Stimulated activated effector memory CD8-positive, alpha-beta T cell treated with anti-CD3 and anti-CD28 coated beads, Interleukin-12 subunit alpha, Interleukin-12 subunit beta, amount 100 ng/mL, for 72 hours (primary cell): ENCODE measurements around the gene PLA2G5.
A peak's percentile ranks its signal among the peaks of the same experiment; 100 is the strongest.
"Not testable (repeated sequence)": the region's sequence is repeated elsewhere in the genome, so short reads cannot be mapped to it uniquely, and the experiment has no call there.

Experiments
- ATAC-seq: fragments of 150-1000 bp; cut with Tn5 transposase; 2 replicates; pipeline ENCODE4 v1.10.0; 2021
- DNase-seq, 2 donors: peaks; one replicate each; pipeline ENCODE4 v3.0.0; 2021 to 2022; ENCODE audit warnings: low spot score in 2 of 2
- H3K27ac Mint-ChIP-seq: one replicate; pipeline ENCODE4 v1.8.0; 2022; ENCODE audit warnings: mild to moderate bottlenecking, mixed read lengths
- H3K36me3 Mint-ChIP-seq: one replicate; pipeline ENCODE4 v1.8.0; 2022; ENCODE audit warnings: mild to moderate bottlenecking, mixed read lengths
- H3K4me1 Mint-ChIP-seq: one replicate; pipeline ENCODE4 v1.8.0; 2022; ENCODE audit warnings: mixed read lengths
- H3K4me3 Mint-ChIP-seq: one replicate; pipeline ENCODE4 v1.8.0; 2022; ENCODE audit warnings: mild to moderate bottlenecking, mixed read lengths
- H3K9me3 Mint-ChIP-seq: one replicate; pipeline ENCODE4 v1.8.0; 2022; ENCODE audit warnings: mixed read lengths

The PLA2G5 gene

DNA sequence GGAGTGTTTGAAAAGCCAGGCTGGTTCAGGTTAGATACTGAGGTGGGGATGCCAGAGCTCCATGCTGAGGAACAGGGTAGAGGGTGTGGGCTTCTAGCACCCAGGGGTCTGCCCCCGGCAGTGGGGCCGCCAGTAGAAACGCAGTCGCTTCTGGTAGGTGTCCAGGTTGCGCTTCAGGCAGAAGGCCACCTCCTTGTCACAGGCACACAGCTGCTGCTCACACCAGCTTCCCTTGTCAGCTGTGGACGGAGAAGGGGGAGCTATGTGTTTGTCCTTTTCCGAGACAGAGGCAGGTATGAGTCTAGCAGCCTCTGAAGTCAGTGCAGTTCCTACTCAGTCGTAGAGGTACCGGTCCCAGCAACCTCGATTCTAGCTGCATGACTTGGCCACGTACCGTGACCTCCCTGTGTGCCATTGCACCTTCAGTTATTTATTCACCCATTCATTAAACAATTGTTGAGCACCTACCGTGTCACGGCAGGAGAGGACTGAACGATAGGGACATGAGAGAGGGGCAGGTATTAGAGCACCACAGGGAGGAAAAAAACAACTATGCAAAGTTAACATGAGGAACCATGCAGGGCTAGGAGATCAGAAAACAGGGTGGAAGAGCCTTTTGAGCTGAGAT lies 44.1 kb downstream of the PLA2G5 start:
- Mint-ChIP-seq H3K4me3 (no peak overlapping the region), H3K9me3 (no peaks in the 10 kb centered on the region), H3K27ac (no peak overlapping the region), H3K4me1 (no peaks in the 10 kb centered on the region), H3K36me3 (no peaks in the 10 kb centered on the region)
- DNase-seq = no peak
- ATAC-seq = peak; percentile 11

DNA sequence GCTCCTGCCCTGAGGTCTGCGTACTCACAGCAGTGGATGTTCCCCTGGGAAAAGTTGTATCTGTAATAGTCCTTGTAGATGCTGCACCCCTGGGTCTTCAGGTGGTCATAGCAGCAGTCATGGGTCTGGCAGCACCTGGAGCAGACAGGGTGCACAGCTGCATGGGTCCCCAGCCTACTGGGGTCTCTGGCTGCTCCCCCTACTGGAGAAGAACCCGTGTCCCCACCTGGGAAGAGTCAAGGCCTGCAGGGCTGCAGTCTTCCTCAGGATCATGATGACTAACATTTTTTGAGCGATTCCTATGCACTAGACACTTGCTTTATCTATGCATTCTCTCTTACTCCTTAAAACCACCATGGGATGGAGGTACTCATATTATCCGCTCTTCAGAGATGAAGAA lies 45.5 kb downstream of the PLA2G5 start:
- ATAC-seq (no peak), DNase-seq (no peak)
- H3K4me1 Mint-ChIP-seq = peaks cover 5% of the 10 kb centered on the region
- H3K27ac Mint-ChIP-seq = no peak overlapping the region
- no peak overlapping the region for H3K4me3 Mint-ChIP-seq
- no peaks in the 10 kb centered on the region for H3K9me3 Mint-ChIP-seq
- H3K36me3 Mint-ChIP-seq = no peaks in the 10 kb centered on the region

DNA sequence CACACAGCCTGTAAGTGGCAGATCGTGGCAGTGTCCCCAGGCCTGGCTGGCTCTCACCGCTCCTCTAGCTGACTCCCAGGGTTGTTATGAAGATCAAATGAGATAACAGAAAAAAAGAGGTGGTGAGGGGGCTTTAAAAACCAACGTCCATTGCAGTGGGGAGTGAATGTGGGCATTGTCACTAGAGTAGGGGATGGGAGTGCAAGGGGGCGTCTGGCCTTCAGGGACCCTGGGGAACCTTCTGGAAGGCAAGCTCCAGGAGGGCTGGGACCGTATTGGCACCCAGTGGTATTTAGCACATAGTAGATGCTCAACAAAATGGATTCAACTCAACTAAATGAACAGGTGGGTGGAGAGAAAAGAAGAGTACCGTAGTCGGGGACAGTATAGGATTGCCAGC lies 45.9 kb downstream of the PLA2G5 start:
- no peaks in the 10 kb centered on the region for H3K9me3 Mint-ChIP-seq
- no peaks in the 10 kb centered on the region for H3K36me3 Mint-ChIP-seq
- no peak overlapping the region for H3K4me3 Mint-ChIP-seq
- no peak overlapping the region for H3K27ac Mint-ChIP-seq
- H3K4me1 Mint-ChIP-seq = peaks cover 5% of the 10 kb centered on the region
- DNase-seq (no peak), ATAC-seq (no peak)

DNA sequence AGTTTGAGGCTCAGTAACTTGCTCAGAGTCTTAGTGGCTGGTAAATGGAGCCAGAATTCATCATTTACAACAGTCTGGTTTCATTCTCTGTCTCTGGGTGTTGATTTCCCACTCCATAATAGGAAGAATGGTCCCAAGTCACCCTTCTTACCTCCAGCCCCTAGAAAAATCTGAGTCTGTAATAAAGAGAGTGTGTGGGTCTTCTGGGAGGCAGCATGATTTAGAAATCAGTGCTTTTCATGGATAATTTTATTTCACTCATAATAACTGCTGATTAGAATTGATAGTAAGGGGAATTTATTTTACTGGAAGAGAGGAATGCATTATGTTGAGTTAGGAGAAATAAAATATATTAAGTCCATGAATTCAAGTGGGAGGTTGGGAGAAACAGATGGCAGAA lies 47.2 kb downstream of the PLA2G5 start:
- Mint-ChIP-seq H3K9me3 (no peaks in the 10 kb centered on the region), H3K4me1 (peaks cover 5% of the 10 kb centered on the region), H3K36me3 (no peaks in the 10 kb centered on the region), H3K27ac (no peak overlapping the region), H3K4me3 (no peak overlapping the region)
- DNase-seq = no peak
- ATAC-seq = no peak

DNA sequence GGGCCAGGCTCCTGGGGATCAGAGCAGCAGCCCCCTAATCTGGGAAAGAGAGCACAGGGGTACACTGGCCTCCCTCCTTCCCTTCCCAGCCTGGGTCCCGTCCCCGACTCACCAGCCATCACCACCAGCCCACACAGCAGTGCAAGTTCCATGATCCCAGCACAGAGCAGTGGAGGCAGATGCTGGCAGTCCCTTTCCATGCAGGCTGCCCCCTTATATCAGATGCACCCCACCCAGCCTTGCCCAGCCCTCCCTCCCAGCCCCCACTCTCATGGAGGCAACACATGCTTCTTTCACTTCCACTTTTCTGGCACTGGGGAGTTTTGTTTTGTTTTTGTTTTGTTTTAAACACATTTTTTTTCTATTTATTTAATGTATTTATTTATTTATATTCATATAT lies 49.4 kb downstream of the PLA2G5 start, which contains the start of gene PLA2G2D:
TSS of gene PLA2G2D (minus strand) at position 190 of the 400 bp plus-strand sequence. CDS start at position 152, 38 bp downstream.
- H3K4me3 Mint-ChIP-seq = no peak within 1 kb of the TSS

DNA sequence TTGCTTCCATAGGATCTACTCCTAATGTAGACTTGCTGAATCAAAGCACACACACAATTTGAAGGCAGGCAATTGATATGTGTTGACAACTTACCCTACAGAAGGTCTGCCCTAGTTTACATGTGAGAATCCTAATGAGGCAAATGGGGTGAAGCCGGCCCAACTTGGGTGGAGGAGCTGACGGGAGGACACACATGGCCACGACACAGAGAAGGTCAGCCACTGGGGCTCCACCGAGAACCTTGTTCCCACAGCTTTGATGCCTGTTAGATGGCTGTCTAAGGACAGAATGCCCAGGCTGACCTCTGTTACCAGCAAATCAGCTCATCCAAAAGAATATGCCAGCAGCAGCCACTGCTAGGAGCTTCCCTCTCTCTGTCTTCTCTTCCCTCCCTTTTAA lies 50.8 kb downstream of the PLA2G5 start:
- H3K27ac Mint-ChIP-seq = no peak overlapping the region
- peaks cover 15% of the 10 kb centered on the region for H3K4me1 Mint-ChIP-seq

More for the DNA sequence above, 49.4 kb downstream of the PLA2G5 start, which contains the start of gene PLA2G2D:
- H3K27ac Mint-ChIP-seq = no peak within 1 kb of the TSS
- H3K9me3 Mint-ChIP-seq = no peaks in the 10 kb centered on the region
- peaks cover 7% of the 10 kb centered on the region for H3K4me1 Mint-ChIP-seq
- H3K36me3 Mint-ChIP-seq = no peaks in the 10 kb centered on the region
- ATAC-seq (no peak), DNase-seq (no peak)

DNA sequence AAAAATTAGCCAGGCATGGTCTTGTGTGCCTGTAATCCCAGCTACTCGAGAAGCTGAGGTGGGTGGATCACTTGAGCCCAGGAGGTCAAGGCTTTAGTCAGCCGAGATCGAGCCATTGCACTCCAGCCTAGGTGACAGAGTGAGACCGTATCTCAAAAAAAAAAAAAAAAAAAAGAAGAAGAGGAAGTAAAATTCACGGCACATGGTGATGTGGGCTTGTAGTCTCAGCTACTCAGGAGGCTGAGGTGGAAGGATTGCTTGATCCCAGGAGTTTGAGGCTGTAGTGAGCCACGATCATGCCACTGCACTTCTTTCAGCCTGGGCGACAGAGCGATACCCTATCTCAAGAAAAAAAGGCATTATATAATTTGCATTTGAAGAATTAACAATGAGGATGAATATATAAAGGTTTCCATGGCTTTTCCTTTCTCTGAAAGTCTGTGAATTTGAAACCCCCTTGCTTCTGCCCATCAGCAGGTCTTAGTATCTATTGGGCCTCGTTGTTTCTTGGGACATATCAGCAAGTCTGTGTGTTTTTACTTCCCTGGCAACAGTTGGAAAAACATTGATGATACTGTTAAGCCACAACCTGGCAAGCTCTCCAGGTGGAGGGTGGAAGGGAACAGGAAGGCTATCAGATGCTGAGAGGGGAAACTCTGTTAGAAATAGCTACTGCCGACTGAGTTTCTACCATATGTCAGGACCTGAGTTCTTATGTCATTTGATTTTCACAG lies 53.9 kb downstream of the PLA2G5 start:
- ATAC-seq = no peak
- Mint-ChIP-seq H3K4me3 (no peak overlapping the region), H3K4me1 (peaks cover 26% of the 10 kb centered on the region), H3K9me3 (no peaks in the 10 kb centered on the region), H3K27ac (no peak overlapping the region), H3K36me3 (no peaks in the 10 kb centered on the region)
- DNase-seq = no peak

More for the DNA sequence above, 50.8 kb downstream of the PLA2G5 start:
- no peaks in the 10 kb centered on the region for H3K36me3 Mint-ChIP-seq
- H3K4me3 Mint-ChIP-seq = no peak overlapping the region
- H3K9me3 Mint-ChIP-seq = no peaks in the 10 kb centered on the region
- ATAC-seq (no peak), DNase-seq (no peak)

DNA sequence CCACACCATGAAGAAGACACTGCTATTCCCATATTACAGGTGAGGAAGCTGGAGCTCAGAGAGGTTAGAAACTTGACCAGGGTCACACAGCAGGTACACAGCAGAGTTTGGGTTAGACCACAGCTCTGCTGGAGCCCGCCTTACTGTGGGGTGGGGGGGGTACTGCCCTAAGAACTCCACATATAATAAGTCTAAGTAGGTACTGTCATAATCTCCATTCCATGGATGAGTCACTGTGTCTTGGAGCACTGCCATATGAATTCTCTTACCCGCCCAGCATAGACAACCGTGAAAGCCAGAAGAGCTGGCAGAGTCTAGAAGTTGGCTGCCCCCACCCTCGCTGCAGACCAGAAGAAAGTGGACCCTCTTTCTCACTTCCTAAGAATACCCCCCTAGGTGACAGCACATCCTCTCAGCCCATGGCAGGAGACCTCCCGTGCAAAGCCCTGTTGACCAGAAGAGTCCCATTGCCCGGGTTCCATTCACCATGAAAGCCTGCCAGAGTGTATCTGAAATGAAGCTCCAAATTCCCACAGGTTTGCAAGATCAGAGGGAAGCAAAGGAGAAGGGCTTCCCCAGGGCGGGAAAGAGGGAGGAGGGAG lies 54.6 kb downstream of the PLA2G5 start:
- no peaks in the 10 kb centered on the region for H3K36me3 Mint-ChIP-seq
- ATAC-seq = peak; percentile 81
- H3K4me1 Mint-ChIP-seq = peaks cover 26% of the 10 kb centered on the region
- H3K9me3 Mint-ChIP-seq = no peaks in the 10 kb centered on the region
- DNase-seq = no peak
- H3K27ac Mint-ChIP-seq = no peak overlapping the region
- H3K4me3 Mint-ChIP-seq = no peak overlapping the region

DNA sequence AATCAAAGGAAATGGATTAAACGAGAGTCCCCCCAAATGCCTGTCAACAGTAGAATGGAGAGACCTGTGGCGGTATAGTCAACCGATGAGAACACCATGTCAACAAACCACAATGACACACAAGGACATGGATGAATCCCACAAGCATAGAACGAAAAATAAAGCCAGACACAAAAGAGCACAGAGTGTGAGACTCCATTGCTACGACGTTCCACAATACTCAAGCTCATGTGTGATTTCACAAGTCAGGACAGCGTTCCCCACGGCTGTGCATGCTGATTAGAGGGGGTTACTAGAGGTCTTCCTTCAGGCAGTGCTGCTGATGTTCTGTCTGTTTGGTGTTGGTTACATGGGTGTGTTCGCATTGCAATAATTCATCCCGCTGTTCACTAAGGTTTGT lies 55.1 kb downstream of the PLA2G5 start:
- H3K36me3 Mint-ChIP-seq = no peaks in the 10 kb centered on the region
- peaks cover 22% of the 10 kb centered on the region for H3K4me1 Mint-ChIP-seq
- DNase-seq = no peak
- peak; percentile 5 for ATAC-seq
- H3K9me3 Mint-ChIP-seq = no peaks in the 10 kb centered on the region
- H3K27ac Mint-ChIP-seq = no peak overlapping the region
- H3K4me3 Mint-ChIP-seq = no peak overlapping the region

DNA sequence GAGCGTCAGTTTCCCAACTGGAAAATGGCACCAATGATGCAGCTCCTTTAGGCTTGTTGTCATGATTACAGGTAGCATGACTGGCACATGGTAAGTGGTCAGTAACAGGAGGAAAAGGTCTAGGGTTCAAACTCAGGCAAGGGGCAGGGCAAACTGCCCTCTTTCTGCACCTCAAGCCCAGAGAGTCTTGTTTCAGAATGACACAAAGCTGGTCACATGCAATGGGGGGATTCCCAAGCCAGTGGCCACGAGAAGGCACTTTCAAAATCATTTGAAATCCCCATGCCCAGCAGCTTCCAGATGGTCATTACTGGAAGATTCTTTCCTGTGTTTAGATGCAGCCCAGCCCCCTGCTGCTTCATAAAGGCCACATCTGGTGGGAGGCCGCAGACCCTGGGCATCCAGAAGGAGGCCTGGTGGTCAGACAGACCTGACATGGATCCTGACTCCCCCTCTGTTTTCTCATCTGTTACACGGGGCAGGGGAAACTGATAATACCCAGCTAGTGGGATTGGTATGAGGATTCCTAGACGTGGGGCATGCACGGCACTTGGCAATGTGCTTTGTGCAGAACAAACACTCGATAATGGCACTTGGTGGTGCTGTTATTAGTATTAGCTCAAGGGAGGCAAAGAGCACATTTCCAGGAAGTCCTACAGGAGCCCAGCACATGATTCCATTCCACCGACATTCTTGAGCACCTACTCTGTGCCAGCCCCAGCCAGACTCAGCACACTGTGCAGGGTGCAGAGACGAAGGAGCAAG lies 56.2 kb downstream of the PLA2G5 start:
- no peaks in the 10 kb centered on the region for H3K9me3 Mint-ChIP-seq
- H3K27ac Mint-ChIP-seq = no peak overlapping the region
- ATAC-seq = peak; percentile 56
- no peak overlapping the region for H3K4me3 Mint-ChIP-seq
- H3K36me3 Mint-ChIP-seq = no peaks in the 10 kb centered on the region
- H3K4me1 Mint-ChIP-seq = peaks cover 20% of the 10 kb centered on the region
- no peak for DNase-seq

DNA sequence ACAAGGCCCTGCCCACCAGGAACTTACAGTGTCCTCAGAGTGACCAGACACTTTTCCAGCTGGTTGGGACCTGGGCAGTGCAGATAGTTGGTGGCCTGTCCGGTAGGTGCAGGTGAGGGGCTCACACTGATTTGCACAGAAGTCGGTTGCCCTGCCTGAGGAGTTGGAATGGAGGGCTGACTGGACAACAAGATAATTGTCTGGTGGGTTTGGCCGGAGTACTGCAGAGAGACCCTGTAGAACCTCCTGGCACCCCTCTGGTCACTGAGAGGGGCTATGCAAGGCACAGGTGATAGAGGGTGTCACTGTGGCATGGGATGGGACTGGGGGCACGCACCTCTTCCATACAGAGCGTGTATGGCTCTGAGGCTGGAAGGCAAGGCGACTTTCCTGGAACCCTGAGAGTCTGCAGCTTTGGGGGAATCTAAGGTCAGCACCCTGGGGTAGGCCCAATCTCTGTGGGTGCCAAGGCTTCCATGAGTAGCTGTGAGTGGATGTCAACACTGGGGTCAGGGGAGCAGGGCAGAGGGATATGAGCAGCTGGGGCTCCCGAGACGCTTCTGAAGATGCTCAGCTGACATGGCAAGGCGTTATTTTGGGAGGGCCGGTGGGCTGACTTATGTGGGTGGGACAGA lies 56.9 kb downstream of the PLA2G5 start:
- Mint-ChIP-seq H3K9me3 (no peaks in the 10 kb centered on the region), H3K4me1 (peaks cover 20% of the 10 kb centered on the region), H3K4me3 (no peak overlapping the region), H3K27ac (no peak overlapping the region), H3K36me3 (peaks cover under 1% of the 10 kb centered on the region)
- ATAC-seq (no peak), DNase-seq (no peak)

DNA sequence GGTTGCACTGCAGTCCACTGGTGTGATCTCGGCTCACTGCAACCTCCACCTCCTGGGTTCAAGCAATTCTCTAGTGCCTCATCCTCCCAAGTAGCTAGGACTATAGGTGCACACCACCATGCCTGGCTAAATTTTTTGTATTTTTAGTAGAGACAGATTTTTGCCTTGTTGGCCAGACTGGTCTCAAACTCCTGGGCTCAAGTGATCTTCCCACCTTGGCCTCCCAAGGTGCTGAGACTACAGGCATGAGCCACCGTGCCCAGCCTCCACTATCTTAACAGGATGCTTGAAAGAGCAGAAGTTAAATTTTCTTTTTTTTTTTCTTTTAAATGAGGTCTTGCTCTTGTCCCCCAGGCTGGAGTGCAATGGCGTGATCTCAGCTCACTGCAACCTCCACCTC lies 60.5 kb downstream of the PLA2G5 start:
- not testable (repeated sequence) for H3K27ac Mint-ChIP-seq, H3K4me3 Mint-ChIP-seq, H3K36me3 Mint-ChIP-seq, H3K9me3 Mint-ChIP-seq, ATAC-seq, DNase-seq
- peaks cover 11% of the 10 kb centered on the region for H3K4me1 Mint-ChIP-seq

DNA sequence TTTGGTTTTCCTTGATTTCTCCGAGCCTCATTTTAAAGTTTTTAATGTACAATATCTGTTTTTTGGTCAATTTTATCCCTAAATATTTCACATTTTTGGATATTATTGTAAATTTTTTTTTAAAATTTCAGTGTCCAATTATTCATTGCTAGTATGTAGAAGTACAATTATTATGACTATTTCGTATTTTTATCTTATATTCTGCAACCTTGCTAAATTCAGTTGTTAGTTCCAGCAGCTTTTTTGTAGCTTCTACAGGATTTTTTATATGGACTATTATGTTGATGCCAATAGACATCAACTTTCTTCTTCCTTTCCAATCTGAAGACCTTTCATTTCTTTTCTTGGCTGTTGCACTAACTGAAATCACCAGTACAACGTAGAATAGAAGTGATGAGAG lies 65.0 kb downstream of the PLA2G5 start:
- Mint-ChIP-seq H3K4me1 (no peaks in the 10 kb centered on the region), H3K9me3 (no peaks in the 10 kb centered on the region), H3K27ac (no peak overlapping the region), H3K4me3 (no peak overlapping the region), H3K36me3 (peaks cover 5% of the 10 kb centered on the region)
- DNase-seq (no peak), ATAC-seq (no peak)

DNA sequence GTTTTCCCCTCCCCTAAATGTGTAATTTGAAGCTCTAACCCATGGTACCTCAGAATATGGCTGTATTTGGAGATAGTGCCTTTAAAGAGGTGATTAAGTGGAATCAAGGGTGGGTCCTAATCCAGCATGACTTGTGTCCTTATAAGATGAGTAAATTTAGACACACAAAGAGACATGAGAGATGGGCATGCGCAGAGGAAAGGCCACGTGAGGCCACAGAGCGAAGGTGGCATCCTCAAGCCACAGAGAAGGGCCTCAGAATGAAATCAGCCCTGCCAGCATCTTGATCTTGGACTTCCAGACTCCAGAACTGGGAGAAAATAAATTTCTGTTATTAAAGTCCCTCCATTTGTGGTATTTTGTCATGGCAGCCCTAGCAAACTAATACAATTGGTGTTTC lies 66.3 kb downstream of the PLA2G5 start:
- Mint-ChIP-seq H3K9me3 (no peaks in the 10 kb centered on the region), H3K4me1 (no peaks in the 10 kb centered on the region), H3K4me3 (no peak overlapping the region), H3K27ac (no peak overlapping the region), H3K36me3 (peaks cover 5% of the 10 kb centered on the region)
- DNase-seq (no peak), ATAC-seq (no peak)

DNA sequence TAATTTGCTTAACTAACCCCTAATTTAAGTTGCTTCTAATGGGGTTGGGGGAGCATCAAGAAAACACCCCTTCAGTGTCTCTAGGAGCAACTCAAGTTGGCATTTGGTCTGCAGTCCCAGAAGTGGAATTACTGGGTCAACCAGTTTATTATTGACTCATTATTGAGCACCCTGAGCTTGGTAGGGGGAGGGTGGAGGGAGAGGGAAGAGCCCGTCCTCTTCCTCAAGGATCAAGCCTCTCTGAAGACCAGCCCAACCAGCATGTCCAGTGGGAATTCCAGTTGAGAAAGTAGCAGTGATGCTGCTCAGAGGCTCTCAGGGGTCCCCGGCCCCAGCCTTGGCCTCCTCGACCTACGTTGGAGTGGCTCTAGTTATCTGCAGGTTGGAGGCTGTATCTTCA lies 67.1 kb downstream of the PLA2G5 start:
- Mint-ChIP-seq H3K36me3 (peaks cover 3% of the 10 kb centered on the region), H3K4me1 (no peaks in the 10 kb centered on the region), H3K9me3 (no peaks in the 10 kb centered on the region), H3K27ac (no peak overlapping the region), H3K4me3 (no peak overlapping the region)
- ATAC-seq (no peak), DNase-seq (no peak)
